GM21367 (cell line): ENCODE measurements around the gene HSCB.
"Not testable (repeated sequence)": the region's sequence is repeated elsewhere in the genome, so short reads cannot be mapped to it uniquely, and the experiment has no call there.

Source experiments
- ATAC-seq: cut with Tn5 transposase; IDR thresholded peaks from one replicate; pipeline ENCODE4 v1.9.1; 2021; ENCODE audit not compliant: unreplicated experiment

Gene HSCB

GRCh38 chr22:28738876-28739275 is 3.0 kb upstream of the HSCB start:
- ATAC-seq: not testable (repeated sequence)

GRCh38 chr22:28741200-28741784 is 547 bp upstream of the HSCB start:
- ATAC-seq: no peak

GRCh38 chr22:28742562-28742962 is 723 bp downstream of the HSCB start:
- ATAC-seq: no peak

GRCh38 chr22:28743852-28744251 is 2.0 kb downstream of the HSCB start:
- ATAC-seq: no peak

- no peak for ATAC-seq
Measured at GRCh38 chr22:28750471-28750881, 8.6 kb downstream of the HSCB start.

- ATAC-seq: not testable (repeated sequence)
Measured at GRCh38 chr22:28754512-28754911, 12.7 kb downstream of the HSCB start.

GRCh38 chr22:28759861-28760560 is 18.2 kb downstream of the HSCB start:
- ATAC-seq: no peak

- no peak for ATAC-seq
Measured at GRCh38 chr22:28761449-28761755, 19.6 kb downstream of the HSCB start.

- not testable (repeated sequence) for ATAC-seq
Measured at GRCh38 chr22:28762000-28762399, 20.2 kb downstream of the HSCB start.

- ATAC-seq: no peak
Measured at GRCh38 chr22:28766628-28767027, 24.8 kb downstream of the HSCB start.

GRCh38 chr22:28768701-28769393 is 27.0 kb downstream of the HSCB start:
- ATAC-seq: no peak

GRCh38 chr22:28769394-28770085 is 27.7 kb downstream of the HSCB start:
- no peak for ATAC-seq

GRCh38 chr22:28771195-28771791 is 29.5 kb downstream of the HSCB start:
- ATAC-seq: no peak

GRCh38 chr22:28772633-28773460 is 31.0 kb downstream of the HSCB start, which contains the start of gene CCDC117:
Gene CCDC117, plus strand, starts transcription at chr22:28772695. Its CDS starts 155 bp downstream, at chr22:28772850.
- ATAC-seq: peak; percentile 84

GRCh38 chr22:28773461-28773867 is 31.6 kb downstream of the HSCB start:
- ATAC-seq: no peak

GRCh38 chr22:28774378-28774777 is 32.5 kb downstream of the HSCB start:
- no peak for ATAC-seq

- ATAC-seq: no peak
Measured at GRCh38 chr22:28779833-28780232, 38.0 kb downstream of the HSCB start.

GRCh38 chr22:28780296-28780695 is 38.5 kb downstream of the HSCB start:
- no peak for ATAC-seq

- ATAC-seq: no peak
Measured at GRCh38 chr22:28783786-28784671, 42.2 kb downstream of the HSCB start.
